Upper lobe of left lung (tissue), 6 donors: ENCODE data around the gene CDK15. TPM values are rescaled to one million over a fixed set of nuclear protein-coding genes. Genes with fewer than 3 reads are reported as not detected.

Experiments
- ATAC-seq, 2 donors: fragments of 200-7000 bp; cut with Tn5 transposase; one replicate each; pipeline ENCODE4 v1.9.1; 2022; ENCODE audit warnings: mild to moderate bottlenecking in 2 of 2, moderate library complexity in 2 of 2; ENCODE audit not compliant: low FRiP score in 2 of 2
- DNase-seq, 2 donors: peaks; one replicate each; pipeline ENCODE4 v3.0.0-alpha.2; 2019 to 2020
- H3K27ac ChIP-seq, 4 donors: fragments of 200-600 bp; sonication (generic); one replicate each; pipeline ENCODE4 v1.5.1; 2016 to 2019
- H3K27me3 ChIP-seq, 4 donors: fragments of 200-600 bp; sonication (generic); one replicate each; pipeline ENCODE4 v1.5.1; 2017 to 2019
- H3K36me3 ChIP-seq, 4 donors: fragments of 200-600 bp; sonication (generic); one replicate each; pipeline ENCODE4 v1.5.1; 2016 to 2019
- H3K4me1 ChIP-seq, 4 donors: fragments of 200-600 bp; sonication (generic); one replicate each; pipeline ENCODE4 v1.5.1; 2018 to 2019
- H3K4me3 ChIP-seq, 4 donors: fragments of 200-600 bp; sonication (generic); one replicate each; pipeline ENCODE4 v1.5.1; 2017 to 2019; ENCODE audit warnings: mild to moderate bottlenecking in 2 of 4, moderate library complexity in 1 of 4
- H3K9me3 ChIP-seq, 4 donors: fragments of 200-600 bp; sonication (generic); one replicate each; pipeline ENCODE4 v1.5.1; 2018 to 2019
- EP300 ChIP-seq, 4 donors: sonication (generic); formaldehyde crosslinking; IDR thresholded peaks; one replicate each; pipeline ENCODE4 v1.5.1; 2017; ENCODE audit warnings: antibody characterized with exemption in 4 of 4, control low read depth in 2 of 4
- POLR2A ChIP-seq, 4 donors: fragments of 450-650 bp; IDR thresholded peaks; one replicate each; pipeline ENCODE4 v1.5.1; 2016 to 2017; ENCODE audit warnings: antibody characterized with exemption in 4 of 4, mild to moderate bottlenecking in 2 of 4
- POLR2AphosphoS5 ChIP-seq, 2 donors: sonication (generic); formaldehyde crosslinking; IDR thresholded peaks; one replicate each; pipeline ENCODE4 v1.5.1; 2017; ENCODE audit warnings: antibody characterized with exemption in 2 of 2
- WGBS, 2 donors: methylation state at CpG; one replicate each; pipeline ENCODE4 v1.1.5; 2017 to 2018; 5-methylcytosine and 5-hydroxymethylcytosine counted together
- total RNA-seq, 6 donors: library from RNA; depleted of rRNA in 4 of 6; stranded (reverse); fragments of >200 nt in 4 of 6; gene quantifications; one replicate each; pipeline versions ENCODE4 v1.1.0 to v1.2.1, GENCODE V29; 2016 to 2021
- TF ChIP-seq, protein P1 (sequence below), 6 experiments: fragments of 450-650 bp in 4 of 6; fragments of 200-600 bp in 2 of 6; sonication (generic) in 2 of 6; IDR thresholded peaks; one replicate each; pipeline ENCODE4 v1.5.1; 2016 to 2019; ENCODE audit warnings: antibody characterized with exemption in 6 of 6
- donor health status: DM: no; HTN: no; CAD: no; lungs with moderate emphysema.
- donor health status: DM: no; HTN: yes; CAD: no; lungs with severe emphysema.

The CDK15 gene
- total RNA-seq, 6 donors from 2014 or later: 0.10 to 3.4 (median 1.3) TPM

DNA sequence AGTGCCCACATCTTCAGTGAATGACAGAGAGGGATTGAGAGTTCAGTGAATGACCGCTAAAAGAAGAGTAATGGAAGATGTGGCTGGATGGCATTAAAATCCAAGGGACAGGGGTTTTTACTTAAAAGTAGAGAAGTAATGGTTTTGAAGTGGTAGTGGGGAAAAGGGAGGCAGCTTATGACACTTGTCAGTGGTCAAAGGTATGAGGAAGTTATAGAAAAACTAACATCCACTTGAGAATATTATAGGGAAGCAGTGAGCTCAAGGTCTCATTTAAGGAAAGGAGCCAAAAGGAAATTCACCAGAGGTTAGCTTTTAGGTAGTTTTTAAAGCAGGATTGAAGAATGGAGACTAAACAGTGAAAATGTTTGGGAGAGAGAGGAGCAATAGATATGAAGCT lies 24.3 kb downstream of the CDK15 start:
- 69 to 79% methylated on average over 1 of the region's 1 CpG for WGBS, 2 donors
- no peak overlapping the region for H3K27ac ChIP-seq
- no peaks in the 10 kb centered on the region for H3K27me3 ChIP-seq
- DNase-seq: no peak
- H3K4me1 ChIP-seq: no peaks in the 10 kb centered on the region
- no peaks in the 10 kb centered on the region for H3K9me3 ChIP-seq
- TF ChIP-seq, protein P1, sequence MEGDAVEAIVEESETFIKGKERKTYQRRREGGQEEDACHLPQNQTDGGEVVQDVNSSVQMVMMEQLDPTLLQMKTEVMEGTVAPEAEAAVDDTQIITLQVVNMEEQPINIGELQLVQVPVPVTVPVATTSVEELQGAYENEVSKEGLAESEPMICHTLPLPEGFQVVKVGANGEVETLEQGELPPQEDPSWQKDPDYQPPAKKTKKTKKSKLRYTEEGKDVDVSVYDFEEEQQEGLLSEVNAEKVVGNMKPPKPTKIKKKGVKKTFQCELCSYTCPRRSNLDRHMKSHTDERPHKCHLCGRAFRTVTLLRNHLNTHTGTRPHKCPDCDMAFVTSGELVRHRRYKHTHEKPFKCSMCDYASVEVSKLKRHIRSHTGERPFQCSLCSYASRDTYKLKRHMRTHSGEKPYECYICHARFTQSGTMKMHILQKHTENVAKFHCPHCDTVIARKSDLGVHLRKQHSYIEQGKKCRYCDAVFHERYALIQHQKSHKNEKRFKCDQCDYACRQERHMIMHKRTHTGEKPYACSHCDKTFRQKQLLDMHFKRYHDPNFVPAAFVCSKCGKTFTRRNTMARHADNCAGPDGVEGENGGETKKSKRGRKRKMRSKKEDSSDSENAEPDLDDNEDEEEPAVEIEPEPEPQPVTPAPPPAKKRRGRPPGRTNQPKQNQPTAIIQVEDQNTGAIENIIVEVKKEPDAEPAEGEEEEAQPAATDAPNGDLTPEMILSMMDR (IDR thresholded peaks at IDR 0.05): no peak
- no peak for TF ChIP-seq POLR2A (IDR thresholded peaks at IDR 0.05)
- no peak for TF ChIP-seq EP300 (IDR thresholded peaks at IDR 0.05)
- TF ChIP-seq POLR2AphosphoS5 (IDR thresholded peaks at IDR 0.05): no peak
- no peak overlapping the region for H3K4me3 ChIP-seq
- H3K36me3 ChIP-seq: no peaks in the 10 kb centered on the region
- ATAC-seq: no peak

DNA sequence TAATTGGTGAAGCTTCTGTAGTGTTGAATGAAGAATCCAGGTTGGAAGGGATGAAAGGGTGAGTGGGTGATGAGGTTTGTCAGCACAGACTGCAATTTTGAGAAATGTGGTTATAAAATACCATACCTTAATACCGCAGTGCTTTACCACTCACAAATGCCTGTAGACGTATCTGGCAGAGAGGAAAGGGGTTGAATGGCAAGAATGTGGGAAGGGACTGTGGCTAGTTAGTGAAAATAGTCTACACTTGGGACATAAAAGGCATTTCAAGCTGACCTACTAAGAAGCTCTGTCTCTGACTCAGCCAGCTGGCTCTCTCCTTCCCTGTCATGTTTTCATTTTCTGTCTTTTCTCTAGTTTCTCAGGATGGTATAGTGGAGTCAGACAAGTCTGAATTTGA lies 25.1 kb downstream of the CDK15 start:
- 75 to 84% methylated on average over 2 of the region's 2 CpGs for WGBS, 2 donors

DNA sequence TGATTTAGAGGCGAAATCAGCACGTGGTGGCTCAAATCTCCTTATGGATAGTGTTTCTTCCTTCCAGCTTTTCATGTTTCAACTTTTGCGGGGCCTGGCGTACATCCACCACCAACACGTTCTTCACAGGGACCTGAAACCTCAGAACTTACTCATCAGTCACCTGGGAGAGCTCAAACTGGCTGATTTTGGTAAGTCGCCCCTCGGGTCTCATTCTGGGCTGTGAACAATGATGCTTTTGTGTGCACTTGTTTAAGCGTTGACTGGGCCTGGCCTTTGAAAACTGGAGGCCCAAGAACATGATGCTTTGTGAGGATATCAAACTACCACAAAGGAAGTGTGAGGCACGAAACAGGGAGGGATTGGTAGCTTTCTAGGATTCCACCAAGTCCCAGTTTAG lies 27.4 kb downstream of the CDK15 start:
- DNase-seq (no peak), ATAC-seq (no peak)
- Histone ChIP-seq H3K36me3 (no peaks in the 10 kb centered on the region), H3K4me3 (no peak overlapping the region), H3K27ac (no peak overlapping the region), H3K27me3 (no peaks in the 10 kb centered on the region), H3K9me3 (no peaks in the 10 kb centered on the region), H3K4me1 (no peaks in the 10 kb centered on the region)
- TF ChIP-seq POLR2AphosphoS5 (IDR thresholded peaks at IDR 0.05): no peak
- WGBS, 2 donors: 83 to 91% methylated on average over 9 of the region's 9 CpGs

More for the DNA sequence above, 25.1 kb downstream of the CDK15 start:
- Histone ChIP-seq H3K27me3 (no peaks in the 10 kb centered on the region), H3K27ac (no peak overlapping the region), H3K36me3 (no peaks in the 10 kb centered on the region), H3K9me3 (no peaks in the 10 kb centered on the region), H3K4me1 (no peaks in the 10 kb centered on the region), H3K4me3 (no peak overlapping the region)
- DNase-seq: no peak
- ATAC-seq: no peak
- TF ChIP-seq POLR2A (IDR thresholded peaks at IDR 0.05): no peak
- TF ChIP-seq, protein P1 (IDR thresholded peaks at IDR 0.05): no peak
- TF ChIP-seq POLR2AphosphoS5 (IDR thresholded peaks at IDR 0.05): no peak
- TF ChIP-seq EP300 (IDR thresholded peaks at IDR 0.05): no peak

DNA sequence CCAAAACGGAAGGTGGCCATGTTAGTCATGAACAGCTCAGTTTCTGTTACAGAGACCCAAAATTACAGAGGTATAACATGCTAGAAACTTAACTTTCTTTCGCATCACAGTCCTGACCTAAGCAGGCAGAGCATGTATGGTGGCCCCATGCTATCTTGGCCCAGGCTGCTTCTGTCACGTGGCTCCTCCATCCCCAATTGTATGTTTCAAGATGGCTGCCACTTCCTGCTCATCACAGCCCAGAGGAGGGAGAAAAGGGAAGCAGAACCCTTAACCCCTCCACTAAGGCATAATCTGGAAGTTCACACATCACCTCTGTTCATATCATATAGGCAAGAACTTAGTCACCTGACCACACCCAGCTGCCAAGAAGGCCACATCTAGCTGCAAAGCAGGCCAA lies 28.7 kb downstream of the CDK15 start:
- no peak for TF ChIP-seq EP300 (IDR thresholded peaks at IDR 0.05)
- TF ChIP-seq, protein P1 (IDR thresholded peaks at IDR 0.05): no peak
- TF ChIP-seq POLR2AphosphoS5 (IDR thresholded peaks at IDR 0.05): no peak
- no peak for TF ChIP-seq POLR2A (IDR thresholded peaks at IDR 0.05)
- Histone ChIP-seq H3K36me3 (no peaks in the 10 kb centered on the region), H3K9me3 (no peaks in the 10 kb centered on the region), H3K4me3 (no peak overlapping the region), H3K27ac (no peak overlapping the region), H3K27me3 (no peaks in the 10 kb centered on the region), H3K4me1 (no peaks in the 10 kb centered on the region)
- ATAC-seq: no peak
- no peak for DNase-seq
- WGBS, 2 donors: 89 to 92% methylated on average over 3 of the region's 3 CpGs

DNA sequence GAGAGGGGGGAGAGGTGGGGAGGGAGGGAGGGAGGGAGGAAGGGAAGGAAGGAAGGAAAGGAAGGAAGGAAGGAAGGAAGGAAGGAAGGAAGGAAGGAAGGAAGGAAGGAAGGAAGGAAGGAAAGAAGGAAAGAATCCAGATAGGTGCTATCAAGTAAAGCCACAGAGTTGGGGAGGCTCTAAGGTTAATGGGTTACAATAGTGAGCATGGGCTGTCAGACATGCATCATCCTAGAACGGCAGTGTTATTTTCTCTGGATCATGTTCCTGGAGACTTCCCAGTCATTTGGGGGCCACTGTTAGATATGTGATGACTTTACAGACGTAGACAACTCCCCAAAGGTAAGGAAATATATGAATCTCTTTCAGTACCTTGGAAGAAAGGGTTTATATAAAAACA lies 31.1 kb downstream of the CDK15 start:
- Histone ChIP-seq H3K4me3 (no peak overlapping the region), H3K36me3 (no peaks in the 10 kb centered on the region), H3K27me3 (no peaks in the 10 kb centered on the region), H3K9me3 (no peaks in the 10 kb centered on the region), H3K27ac (no peak overlapping the region), H3K4me1 (no peaks in the 10 kb centered on the region)
- 55 to 56% methylated on average over 2 of the region's 2 CpGs for WGBS, 2 donors
- DNase-seq: no peak
- TF ChIP-seq, protein P1 (IDR thresholded peaks at IDR 0.05): no peak
- TF ChIP-seq POLR2A (IDR thresholded peaks at IDR 0.05) (no peak), EP300 (IDR thresholded peaks at IDR 0.05) (no peak), POLR2AphosphoS5 (IDR thresholded peaks at IDR 0.05) (no peak)
- no peak for ATAC-seq
